Endothelial cell of hepatic sinusoid (primary cell): ENCODE results near the gene PPP3R1.
"Not testable (repeated sequence)": the region's sequence is repeated elsewhere in the genome, so short reads cannot be mapped to it uniquely, and the experiment has no call there.

Experiments
- in situ Hi-C: cut with HindIII; loops from 2 replicates; pipeline ENCODE4 v1.10.0; 2017; ENCODE audit warnings: low sequenced_read_pairs

Gene PPP3R1

DNA sequence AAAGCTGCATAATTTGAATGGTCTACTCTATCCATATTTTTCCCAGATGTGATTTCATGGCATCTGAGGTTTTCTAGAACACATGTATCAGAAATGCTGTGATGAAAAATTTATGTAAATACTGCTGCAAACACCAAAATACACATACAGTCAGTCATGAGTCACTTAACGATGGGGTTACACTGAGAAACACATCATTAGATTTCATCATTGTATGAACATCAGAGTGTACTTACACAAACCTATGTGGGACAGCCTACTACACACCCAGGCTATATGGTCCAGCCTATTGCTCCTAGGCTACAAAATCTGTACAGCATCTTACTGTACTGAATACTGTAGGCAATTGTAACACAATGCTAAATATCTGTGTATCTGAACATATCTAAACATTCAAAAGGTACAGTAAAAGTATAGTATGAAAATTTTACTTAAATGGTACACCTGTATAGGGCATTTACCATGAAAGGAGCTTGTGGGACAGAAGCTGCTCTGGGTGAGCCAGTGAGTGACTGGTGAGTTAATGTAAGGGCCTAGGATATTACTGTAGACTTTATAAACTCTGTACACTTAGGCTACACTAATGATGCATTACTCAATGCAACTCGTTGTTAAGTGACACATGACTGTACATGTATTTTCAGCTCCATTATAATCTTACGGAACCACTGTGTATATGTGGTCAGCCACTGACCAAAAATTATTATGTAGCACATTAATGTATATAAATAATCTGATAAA lies 61.2 kb downstream of the PPP3R1 start:
- in situ Hi-C loops = no loop called here

DNA sequence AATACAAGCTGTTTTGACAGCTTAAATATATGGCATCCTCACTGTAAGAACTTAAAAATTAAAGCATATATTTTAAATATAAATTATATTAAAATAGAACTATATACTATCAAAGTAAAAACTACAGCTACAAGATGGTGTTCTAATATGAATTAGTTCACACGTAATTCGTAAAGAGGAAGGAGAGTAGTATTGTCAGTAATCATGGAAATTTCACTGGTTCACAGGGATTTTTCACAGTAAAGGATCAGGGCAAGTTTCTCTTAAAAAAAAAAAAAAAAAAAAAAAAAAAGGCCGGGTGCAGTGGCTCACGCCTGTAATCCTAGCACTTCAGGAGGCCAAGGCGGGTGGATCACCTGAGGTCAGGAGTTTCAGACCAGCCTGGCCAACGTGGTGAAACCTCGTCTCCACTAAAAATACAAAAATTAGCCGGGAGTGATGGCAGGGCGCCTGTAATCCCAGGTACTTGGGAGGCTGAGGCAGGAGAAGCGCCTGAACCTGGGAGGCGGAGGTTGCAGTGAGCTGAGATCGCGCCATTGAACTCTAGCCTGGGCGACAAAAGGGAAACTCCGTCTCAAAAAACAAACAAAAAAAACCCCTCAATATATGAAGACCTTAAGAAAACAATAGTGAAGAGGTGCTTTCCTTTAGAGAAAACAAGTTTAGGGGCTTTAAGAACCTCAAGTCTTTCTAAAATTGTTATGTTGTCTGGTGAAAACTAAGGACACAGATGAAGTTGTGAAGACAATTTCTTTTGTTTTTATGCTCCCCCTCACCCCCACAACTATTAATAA lies 62.1 kb downstream of the PPP3R1 start:
- in situ Hi-C loops = loop anchor here (10.0 kb wide), 2 partner anchors 65 to 95 kb away; no protein-coding TSS in a partner anchor

DNA sequence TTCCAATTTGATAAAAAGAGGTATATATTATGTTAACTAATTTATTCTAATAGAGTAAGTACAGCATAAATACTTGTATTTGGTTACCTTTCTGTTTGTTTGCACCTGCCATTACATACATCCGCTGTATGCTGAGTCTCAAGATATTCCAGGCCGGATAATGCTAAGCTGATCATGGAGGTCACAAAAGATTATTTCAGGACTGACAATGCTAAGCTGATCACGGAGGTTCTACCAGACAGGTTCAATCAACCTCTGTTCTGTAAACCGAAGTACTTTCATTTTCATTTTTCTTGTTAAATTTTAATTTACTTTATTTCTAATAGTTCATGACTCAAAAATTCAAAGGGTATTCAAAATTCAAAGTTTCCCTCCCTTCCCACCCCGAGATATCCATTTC lies 63.5 kb downstream of the PPP3R1 start:
- in situ Hi-C loops = loop anchor here (10.0 kb wide), 2 partner anchors 64 to 96 kb away; no protein-coding TSS in a partner anchor

DNA sequence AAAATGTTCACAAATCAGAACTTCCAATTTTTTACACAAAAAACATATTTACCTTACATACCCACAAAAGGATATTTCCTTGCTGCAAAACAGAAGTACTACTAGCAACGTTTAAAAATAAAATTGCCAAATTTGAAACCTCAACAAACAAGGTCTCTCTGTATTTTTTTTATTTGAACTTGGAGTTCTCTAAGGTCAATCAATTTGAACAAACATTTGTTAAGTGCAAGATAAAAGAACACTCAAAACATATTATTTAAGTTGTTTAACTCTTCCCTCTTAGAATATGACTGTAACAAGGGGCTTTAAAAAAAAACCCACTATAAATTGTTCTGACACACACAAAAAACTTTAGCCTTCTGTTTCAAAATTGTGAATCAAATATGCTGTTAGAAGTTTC lies 65.0 kb downstream of the PPP3R1 start:
- in situ Hi-C loops = loop anchor here (10.0 kb wide), 2 partner anchors 63 to 97 kb away; no protein-coding TSS in a partner anchor

DNA sequence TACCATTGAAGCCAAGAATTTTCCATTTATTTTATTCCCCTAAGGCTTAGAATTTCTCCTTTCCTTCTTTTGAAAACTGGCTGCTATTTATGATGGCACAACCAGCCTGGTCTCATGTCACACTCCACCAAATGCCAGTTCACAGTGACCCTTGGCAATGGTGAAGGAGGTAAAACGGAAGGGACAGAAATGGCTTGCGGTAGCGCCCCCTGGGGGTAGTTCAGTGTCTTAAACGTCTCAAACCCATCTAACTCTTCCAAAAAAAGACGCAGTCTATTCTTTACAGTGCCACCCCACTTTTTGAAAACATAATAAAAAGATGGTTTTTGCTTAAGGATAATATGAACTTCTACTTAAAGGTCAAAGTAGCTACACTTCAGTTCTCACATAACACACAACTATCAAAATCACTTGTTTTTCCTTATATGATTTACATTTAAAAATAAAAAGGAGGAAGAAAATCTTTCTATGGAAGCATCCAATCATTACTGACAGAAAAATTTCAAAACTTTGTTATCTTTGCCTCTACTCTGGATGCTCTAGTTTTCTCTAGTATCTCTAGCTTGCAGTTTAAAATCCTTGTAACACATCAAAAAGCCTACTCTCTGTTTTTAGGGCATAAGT lies 66.7 kb downstream of the PPP3R1 start:
- in situ Hi-C loops = loop anchor here (10.0 kb wide), 2 partner anchors 61 to 99 kb away; no protein-coding TSS in a partner anchor

DNA sequence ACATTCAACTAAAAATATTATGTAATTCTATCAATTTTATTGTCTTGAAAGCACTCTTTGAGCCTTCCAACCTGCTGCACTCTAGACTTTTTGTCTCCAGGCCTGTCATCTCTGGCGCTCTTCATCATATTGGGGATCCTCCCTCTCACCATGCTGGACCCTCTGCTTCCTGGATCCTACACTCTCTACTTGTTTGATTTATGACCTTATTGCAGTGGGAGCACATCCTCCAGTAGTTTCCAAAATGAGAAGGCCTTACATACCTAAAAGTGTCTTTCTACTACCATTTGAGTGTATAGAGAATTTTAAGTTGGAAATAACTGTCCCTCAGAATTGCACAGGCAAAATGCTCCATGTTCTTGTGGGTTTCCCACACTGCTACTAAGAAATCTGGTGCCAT lies 69.4 kb downstream of the PPP3R1 start:
- in situ Hi-C loops = loop anchor here (10.0 kb wide), 2 partner anchors 58 to 102 kb away; no protein-coding TSS in a partner anchor

DNA sequence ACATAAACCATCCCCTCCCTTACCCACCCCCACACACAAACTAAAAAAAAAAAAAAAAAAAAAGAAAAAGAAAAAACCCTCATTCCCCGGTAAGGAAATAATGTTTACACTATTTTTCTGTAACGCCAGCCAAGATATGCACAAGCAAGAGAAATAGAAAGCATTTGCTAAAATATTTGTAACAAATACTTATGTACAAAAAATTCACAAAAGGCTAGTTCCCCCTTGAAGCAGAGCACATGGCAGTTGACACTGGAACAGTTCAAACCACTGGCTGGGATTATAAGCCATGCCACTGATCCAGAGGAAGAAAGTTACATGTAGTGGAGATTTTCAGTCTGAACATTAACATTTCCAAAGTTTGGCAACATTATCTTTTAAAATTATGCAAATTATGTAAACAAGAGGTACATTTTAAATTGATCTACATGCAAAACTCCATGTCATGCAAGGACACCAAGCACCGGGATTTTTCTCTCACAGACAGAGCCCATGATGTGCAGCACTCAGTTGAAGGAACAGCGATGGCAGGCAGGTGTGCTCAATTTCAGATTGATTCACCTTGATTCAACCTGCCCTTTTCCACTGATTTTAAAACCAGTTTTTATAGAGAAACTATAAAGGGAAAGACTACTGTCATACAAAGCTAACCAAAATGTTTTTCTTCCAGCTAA lies 73.2 kb downstream of the PPP3R1 start:
- in situ Hi-C loops = no loop called here

DNA sequence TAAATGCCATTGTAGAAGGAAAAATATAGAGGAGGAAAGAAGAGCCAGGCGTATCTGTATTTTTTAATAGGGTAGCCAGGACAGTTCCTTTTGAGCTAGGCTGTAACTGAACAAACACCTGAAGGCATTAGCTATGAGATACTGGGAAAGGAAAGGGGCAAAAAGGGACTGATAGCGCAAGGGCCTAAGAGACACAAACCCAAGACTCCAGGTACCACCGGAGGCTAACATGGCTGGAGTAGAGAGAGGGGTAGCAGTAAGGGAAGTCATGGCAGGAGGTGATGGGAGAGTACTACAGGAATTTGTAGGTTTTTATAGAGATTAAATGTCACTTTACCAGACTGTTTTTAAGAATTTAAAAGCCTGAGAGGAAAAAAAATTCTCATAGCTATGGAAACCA lies 73.9 kb downstream of the PPP3R1 start:
- in situ Hi-C loops = no loop called here

DNA sequence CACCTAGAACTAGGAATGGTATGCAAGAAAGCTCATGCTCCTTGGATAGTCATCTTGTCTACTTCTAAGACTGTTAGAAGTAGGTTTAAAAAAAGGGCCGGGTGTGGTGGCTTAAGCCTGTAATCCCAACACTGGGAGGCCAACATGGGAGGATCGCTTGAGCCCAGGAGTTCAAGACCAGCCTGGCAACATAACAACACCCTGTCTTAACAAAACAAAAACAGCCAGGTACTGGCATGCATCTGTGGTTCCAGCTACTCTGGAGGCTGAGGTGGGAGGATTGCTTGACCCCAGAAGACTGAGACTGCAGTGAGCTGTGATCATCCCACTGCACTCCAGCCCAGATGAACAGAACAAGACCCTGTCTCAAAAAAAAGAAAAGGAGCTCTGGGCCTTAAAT lies 74.8 kb downstream of the PPP3R1 start:
- in situ Hi-C loops = no loop called here

DNA sequence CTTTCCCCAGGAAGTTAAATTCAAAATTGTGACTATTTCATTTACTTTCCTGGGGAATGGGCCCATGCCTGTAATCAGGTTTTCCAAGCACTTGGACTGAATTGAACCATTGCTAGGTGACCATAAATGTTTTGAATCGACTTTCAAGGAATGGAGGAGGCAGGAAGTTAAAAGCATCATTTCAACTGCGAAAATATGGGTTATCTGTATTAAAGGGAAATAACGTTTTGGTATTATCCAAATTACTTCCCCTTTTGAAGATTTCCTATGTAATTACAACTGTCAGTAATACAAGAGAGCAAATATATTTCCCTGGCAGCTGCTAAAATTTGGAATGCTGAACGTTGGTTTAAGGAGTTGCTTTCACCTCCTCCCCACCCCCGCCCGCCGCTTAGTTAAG lies 75.7 kb downstream of the PPP3R1 start:
- in situ Hi-C loops = no loop called here

DNA sequence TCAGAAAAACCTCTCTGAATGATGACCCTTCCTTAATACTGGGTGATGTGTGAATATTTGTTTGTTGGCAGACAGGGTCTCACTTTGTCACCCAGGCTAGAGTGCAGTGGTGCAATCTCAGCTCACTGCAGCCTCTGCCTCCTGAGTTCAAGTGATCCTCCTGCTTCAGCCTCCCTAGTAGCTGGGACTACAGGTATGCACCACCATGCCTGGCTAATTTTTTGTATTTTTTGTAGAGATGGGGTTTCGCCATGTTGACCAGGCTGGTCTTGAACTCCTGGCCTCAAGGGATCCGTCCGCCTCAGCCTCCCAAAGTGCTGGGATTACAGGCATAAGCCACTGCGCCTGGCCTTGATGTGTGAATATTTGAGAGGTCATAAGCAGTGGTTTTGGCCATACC lies 77.1 kb downstream of the PPP3R1 start:
- in situ Hi-C loops = not testable (repeated sequence)

DNA sequence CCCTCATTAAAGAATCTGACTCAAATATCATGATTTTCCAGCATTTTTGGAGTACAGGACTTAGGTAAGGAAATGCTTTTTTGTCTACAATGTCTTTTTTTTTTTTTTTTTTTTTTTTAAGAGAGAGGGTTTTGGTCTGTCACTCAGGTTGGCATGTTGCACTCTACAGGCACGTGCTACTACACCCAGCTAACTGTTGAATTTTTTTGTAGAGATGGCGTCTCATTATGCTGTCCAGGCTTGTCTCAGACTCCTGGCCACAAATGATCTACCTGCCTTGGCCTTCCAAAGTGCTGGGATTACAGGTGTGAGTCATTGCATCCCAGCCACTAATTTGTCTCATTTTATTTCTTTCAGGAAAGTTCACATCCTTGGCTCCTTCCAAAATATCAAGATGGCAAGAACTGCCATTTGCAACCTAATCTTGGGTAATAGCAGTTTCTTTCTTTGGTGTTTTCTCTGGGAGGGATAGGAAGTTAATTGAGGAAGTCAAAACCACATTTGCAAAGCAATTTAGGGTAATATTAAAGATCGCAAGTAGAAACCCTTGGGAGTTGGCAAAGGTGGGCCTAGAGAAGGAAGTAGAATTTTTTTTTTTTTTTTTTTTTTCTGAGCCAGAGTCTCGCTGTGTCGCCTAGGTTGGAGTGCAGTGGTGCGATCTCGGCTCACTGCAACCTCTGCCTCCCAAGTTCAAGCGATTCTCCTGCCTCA lies 79.2 kb downstream of the PPP3R1 start:
- in situ Hi-C loops = no loop called here

DNA sequence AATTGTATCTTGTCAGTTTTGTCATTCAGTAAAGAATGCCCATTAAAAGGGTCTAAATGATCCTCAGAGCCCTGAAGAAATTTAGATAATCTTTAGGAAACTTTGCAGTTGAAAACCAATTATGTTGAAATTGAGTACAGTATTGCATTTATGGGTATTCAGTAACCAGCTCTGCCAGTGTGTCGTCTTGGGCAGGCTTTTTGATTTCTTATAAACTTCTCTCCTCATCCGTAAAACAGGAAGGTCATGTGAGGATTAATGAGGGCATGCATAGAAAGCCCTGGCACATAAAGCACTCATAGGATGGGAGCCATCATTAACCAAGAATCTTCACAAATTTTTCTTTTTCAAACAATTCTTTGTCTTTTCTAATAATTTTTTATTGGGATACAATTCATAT lies 79.8 kb downstream of the PPP3R1 start:
- in situ Hi-C loops = no loop called here

DNA sequence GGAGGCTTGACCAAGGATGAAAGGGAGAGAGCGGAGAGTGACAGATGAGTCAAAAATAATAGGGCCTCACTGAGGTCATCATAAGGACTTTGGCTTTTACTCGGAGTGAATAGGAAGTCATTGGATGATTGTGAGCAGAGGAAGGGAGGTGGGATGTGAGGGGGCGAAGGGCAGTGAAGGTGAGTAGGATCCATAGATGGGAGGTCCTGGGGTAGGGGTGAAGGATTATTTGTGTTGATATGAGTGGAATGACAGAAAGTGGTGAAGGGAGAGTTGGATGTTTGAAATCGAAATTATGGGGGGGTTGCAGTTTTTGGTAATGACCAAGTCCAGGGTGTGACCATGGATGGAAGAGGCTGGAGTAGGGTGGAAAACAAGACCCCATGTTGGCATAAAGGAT lies 80.6 kb downstream of the PPP3R1 start:
- in situ Hi-C loops = no loop called here

DNA sequence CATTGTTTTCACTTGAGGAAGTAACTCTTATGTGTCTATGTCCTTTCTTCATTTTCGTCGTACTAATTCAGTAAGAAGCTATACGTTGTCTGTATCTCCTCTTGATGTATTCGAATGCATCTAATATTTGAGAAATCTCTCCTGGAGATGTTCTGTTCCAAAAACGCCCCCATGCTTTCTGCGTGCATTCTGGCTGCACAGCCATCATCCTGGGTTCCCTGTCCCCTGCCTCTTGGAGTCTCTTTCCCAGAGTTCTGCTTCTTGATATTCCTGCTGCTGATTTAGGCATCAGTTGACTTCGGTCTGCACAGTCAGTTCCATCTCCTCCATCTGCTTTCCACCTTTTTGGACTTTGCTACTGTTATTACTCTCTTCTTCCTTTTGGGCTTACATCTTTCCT lies 81.2 kb downstream of the PPP3R1 start:
- in situ Hi-C loops = no loop called here

DNA sequence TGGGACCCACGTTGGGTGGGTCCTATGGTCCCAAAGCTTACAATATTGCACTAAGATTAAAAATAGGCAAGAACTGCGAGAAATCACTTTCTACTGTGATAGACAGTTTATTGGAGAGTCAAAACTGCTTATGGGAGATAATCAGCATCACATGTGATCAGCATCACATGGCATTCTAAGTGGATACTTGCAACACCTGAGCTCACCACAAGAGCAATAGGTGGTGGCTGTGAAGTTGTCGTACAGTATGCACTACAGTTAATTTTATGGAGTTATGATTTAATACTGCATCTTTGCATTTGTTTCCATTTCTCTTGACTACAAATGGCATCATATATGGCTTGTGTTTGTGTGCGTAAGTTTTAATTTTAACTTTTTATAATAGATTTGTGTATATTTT lies 83.0 kb downstream of the PPP3R1 start:
- in situ Hi-C loops = no loop called here

DNA sequence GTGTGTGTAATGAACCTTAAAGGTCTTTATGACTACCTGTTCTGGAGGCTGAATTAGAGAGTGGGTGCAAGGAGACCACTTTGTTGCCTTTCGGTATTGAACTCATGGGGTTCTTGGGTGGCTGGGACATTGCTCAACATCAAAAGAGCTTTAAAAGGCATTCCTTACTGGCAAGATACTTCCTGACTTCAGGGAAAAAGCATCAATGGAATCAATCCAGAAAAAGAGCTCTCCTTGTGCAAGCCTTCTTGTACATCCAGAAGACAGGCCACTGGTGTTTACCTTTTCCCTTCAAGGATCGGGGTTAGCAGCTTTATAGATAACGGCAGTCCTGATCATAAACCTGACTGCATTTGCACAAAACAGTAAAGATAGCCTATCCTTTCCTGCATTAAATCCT lies 85.1 kb downstream of the PPP3R1 start:
- in situ Hi-C loops = no loop called here

DNA sequence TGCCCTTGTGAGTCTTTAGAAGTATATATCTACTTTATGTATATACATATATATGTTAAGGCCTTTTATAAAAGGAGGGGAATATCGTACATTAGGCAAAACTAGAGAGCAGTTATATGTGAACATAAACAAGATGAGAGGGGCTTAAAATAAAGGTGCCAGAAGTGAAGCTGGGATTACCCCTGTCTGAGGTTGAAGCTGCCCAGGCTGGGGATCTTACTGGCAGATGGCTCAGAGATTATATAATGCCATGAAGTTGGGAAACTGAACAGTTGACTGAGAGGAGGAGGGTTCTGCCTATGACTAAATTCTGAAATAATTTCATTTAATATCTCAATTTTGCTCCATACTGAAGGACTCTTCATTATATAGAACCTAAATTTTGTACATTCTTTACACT lies 88.7 kb downstream of the PPP3R1 start:
- in situ Hi-C loops = no loop called here

DNA sequence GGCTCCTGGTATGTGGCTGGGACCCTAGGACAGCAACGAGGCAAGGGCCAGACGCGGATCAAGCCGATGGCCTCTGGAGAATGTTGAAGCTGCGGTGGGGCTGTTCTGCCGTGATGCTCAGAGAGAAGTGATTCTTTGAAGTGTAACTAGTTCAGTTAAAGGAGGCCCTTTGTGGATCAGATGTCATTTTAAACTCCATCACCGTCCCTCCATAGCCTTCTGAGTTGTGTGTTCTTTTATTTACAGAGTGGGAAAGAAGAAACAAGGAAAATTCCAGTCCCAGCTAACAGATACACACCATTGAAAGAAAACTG lies 94.2 kb downstream of the PPP3R1 start:
- in situ Hi-C loops = no loop called here

DNA sequence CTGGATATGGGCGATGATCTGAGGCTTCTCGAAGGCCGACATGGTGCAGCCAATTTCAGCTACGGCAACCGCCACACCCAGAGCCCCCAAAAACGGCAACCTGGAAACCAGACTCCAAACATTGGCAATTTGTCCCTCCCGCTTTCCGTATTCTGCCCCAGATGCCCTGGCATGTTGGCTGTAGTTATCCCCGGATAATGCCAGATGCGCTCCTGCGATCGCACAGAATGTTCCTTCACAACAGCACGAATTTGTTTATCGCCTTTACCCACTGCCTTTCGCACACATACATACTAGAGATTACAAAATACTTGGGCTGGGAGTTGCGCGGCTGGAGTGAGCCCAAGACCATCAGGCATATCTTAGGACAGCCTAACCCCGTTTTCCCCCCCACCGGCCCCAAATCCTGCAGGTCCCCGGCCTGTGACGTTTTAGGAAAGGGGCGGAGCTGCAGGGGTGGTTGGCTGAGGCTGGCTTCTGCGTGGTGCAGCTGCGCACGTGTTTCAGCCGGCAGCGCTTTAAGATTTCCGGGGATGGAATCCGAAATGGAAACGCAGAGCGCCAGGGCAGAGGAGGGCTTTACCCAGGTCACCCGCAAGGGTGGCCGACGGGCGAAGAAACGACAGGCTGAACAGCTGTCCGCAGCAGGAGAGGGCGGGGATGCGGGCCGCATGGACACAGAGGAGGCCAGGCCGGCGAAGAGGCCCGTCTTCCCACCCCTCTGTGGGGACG lies 94.8 kb downstream of the PPP3R1 start, which contains the start of gene PNO1:
Gene PNO1 (plus strand): TSS at position 487 of the 732 bp plus-strand sequence. CDS start 47 bp downstream, at position 534.
- in situ Hi-C loops = no loop called here
